D721Med (cell line): ENCODE results near the gene FBLN2.
"Not testable (repeated sequence)": the region's sequence is repeated elsewhere in the genome, so short reads cannot be mapped to it uniquely, and the experiment has no call there.

Experiments
- DNase-seq: peaks from one replicate; pipeline ENCODE4 v3.0.0; 2011; ENCODE audit warnings: low spot score; ENCODE audit not compliant: insufficient read length
- FAIRE-seq: peaks from 2 replicates; lab custom pipeline; 2011; peaks lifted over from hg19 to GRCh38; lab: Jason Lieb, UNC
- CTCF ChIP-seq: IDR thresholded peaks from 2 replicates; pipeline ENCODE4 v1.5.1; 2012; ENCODE audit warnings: mild to moderate bottlenecking, control low read depth; ENCODE audit not compliant: insufficient read depth; ENCODE audit errors: missing control alignments

The FBLN2 gene

DNA sequence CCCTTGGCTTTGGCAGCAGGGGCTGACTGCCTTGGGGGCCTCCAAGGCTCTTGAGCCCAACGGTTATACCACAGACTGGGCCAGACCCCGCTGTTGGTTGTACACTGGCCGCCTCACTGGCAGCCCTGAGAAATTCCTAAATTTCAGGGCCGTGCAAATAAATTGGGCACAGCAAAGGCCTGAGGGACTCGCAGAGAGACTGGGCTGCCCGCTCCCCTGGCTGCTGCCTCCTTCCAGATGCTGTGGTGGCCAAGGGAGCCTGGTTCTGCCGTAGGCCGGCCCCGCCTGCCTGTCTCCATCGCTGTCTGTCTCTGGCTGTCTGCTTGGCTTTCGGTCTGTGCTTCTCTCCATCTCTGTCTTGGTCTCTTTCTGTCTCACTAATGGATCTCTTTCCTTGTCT lies 9.0 kb downstream of the FBLN2 start:
- FAIRE-seq (no peak), DNase-seq (no peak)
- no peak for TF ChIP-seq CTCF

GRCh38 chr3:13558651-13559050 lies 9.7 kb downstream of the FBLN2 start:
- TF ChIP-seq CTCF = no peak
- FAIRE-seq (no peak), DNase-seq (no peak)

DNA sequence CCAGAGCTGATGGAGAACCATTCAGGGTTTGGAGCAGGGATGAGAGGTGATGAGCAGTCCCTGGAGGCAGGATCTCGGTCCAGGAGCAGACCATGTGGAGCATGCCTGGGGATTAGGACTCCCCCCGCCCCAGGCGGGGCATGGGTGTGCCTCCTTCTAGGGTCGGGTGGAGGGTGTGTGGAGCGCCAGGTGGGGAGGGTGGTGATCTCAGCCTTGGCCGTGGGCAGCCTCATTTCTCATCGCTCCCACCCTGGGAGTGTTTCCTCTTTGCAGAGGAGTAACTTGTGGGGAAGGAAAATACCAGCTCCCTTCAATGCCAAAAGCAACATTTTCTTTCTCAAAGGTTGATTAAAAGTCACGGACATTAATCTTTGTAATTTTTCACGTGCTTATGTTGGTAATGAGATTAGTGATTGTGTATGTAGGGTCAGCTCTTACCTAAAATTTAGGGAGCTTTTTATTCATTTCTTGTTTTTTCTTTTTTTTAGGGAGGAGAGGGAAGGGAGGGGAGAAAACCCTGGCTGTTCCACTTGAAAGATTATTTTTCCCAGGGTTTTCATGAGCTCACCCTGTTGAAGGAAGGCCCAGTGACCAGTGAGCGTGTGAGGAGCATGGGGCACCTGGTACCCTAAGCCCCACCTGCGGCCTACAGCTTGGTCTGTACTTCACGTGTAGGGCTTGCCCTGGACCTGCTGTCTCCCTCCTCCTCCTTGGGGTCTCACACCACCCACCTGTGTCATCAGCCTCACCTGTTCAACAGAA lies 11.0 kb downstream of the FBLN2 start:
- TF ChIP-seq CTCF = no peak
- FAIRE-seq = no peak
- DNase-seq = no peak

DNA sequence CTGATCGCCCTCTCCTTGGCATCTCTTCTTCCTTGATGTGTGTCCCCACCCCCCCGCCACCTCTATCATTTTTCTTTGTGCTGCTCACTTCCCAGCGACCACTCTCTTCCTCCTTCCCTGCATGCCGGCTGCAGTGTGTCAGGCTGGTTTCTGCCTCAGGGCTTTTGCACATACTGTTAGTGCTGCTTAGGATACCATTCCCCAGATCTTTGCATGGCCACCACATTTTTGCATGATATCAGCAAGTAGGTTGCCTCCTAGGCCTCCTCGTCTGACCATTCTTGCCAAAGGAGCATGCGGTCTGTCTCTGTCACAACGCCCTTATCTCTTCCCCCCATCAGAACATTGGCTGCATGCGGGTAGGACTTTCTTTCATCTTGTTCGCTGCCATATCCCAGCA lies 12.5 kb downstream of the FBLN2 start:
- FAIRE-seq = no peak
- no peak for TF ChIP-seq CTCF
- no peak for DNase-seq

DNA sequence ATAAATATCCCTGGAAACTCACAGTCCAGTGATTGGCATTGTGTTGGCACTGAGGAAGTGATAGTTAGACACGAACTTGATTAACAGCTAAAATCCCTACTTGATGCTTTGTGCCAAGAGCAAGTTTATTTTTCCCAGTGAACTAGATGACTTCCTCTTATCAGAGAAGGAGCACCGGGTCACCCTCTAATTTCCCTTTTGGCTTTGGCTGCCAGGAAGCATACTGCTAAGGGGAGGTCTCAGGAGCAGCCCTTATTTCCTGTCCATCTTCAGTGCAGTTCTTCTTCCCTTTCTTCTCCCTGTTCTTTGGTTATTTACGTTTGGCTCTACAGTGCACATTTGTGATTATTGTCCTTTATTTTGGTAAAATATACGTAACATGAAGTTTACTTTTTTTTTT lies 13.0 kb downstream of the FBLN2 start:
- DNase-seq (no peak), FAIRE-seq (no peak)
- TF ChIP-seq CTCF = no peak

DNA sequence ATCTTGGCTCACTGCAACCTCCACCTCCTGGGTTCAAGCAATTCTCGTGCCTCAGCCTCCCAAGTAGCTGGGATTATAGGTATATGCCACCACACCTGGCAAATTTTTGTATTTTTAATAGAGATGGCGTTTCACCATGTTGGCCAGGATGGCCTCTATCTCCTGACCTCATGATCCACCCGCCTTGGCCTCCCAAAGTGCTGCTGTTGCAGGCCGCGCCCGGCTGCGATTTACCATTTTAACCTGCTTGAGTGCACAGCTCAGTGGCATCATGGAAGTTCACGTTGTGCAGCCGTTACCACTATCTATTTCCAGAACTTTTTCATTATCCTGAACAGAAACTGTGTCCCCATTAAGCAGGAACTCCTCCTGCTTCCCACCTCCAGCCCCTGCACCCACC lies 13.5 kb downstream of the FBLN2 start:
- FAIRE-seq, DNase-seq: not testable (repeated sequence)

DNA sequence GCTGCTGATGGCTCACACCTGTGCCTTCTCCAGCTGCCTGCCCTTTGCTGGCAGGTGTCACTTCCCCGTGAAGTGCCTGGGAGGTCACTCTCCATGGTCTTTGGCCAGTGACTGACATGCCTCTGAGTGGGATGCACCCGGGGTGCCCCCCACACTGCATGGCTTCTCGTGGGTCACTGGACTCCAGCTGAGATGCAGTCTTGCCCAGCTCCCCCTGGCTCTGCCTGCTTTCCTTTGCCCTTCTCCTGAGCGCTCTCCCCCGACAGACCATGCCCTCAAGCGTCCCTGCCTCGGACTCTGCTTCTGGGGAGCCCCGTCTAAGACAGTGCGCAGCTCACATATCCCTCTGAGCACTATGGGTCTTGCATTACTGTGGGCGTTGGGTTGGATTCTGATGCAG lies 14.4 kb downstream of the FBLN2 start:
- FAIRE-seq (no peak), DNase-seq (no peak)
- no peak for TF ChIP-seq CTCF
